GM21526 (cell line): ENCODE measurements around the gene NEURL1B.
"Not testable (repeated sequence)": the region's sequence is repeated elsewhere in the genome, so short reads cannot be mapped to it uniquely, and the experiment has no call there.

ENCODE experiments used
- ATAC-seq: cut with Tn5 transposase; IDR thresholded peaks from one replicate; pipeline ENCODE4 v1.9.1; 2021; ENCODE audit warnings: moderate library complexity; ENCODE audit not compliant: unreplicated experiment, low FRiP score

NEURL1B gene, protein sequence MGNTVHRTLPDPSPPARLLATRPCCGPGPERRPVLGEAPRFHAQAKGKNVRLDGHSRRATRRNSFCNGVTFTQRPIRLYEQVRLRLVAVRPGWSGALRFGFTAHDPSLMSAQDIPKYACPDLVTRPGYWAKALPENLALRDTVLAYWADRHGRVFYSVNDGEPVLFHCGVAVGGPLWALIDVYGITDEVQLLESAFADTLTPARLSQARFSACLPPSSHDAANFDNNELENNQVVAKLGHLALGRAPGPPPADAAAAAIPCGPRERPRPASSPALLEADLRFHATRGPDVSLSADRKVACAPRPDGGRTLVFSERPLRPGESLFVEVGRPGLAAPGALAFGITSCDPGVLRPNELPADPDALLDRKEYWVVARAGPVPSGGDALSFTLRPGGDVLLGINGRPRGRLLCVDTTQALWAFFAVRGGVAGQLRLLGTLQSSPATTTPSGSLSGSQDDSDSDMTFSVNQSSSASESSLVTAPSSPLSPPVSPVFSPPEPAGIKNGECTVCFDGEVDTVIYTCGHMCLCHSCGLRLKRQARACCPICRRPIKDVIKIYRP

DNA sequence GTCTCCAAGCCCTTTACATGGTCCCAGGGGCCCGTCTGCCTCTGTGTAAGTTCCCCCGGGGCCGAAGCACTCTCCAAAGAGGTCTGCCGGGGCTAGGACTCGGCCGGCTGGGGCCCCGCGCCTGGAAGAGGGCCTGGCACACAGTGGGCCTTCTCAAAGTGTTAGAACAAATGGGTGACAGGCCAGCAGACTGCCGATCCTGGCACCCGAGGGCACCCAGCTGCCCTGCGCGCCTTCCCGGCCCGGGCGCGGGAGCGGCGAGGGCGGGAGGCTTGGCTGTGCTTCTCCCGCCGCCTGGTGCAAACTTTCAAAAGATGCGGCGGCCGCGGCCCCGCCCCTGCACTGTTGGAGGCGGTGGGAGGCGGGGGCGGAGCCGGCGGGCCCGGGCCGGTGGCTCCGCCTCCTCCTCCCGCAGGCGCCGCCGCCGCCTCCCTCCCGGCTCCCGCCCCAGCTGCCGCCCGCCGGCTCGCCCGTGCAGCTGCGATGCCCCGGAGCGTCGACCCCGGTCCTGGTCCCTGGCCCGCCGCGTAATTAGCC lies at the start of gene NEURL1B:
TSS of gene NEURL1B (plus strand) at position 442 of the 537 bp plus-strand sequence. CDS start 144 bp downstream, outside the sequence.
- peak; percentile 62 for ATAC-seq

- no peak for ATAC-seq
Measured at GRCh38 chr5:172591636-172592035, 49.4 kb upstream of the NEURL1B start.

DNA sequence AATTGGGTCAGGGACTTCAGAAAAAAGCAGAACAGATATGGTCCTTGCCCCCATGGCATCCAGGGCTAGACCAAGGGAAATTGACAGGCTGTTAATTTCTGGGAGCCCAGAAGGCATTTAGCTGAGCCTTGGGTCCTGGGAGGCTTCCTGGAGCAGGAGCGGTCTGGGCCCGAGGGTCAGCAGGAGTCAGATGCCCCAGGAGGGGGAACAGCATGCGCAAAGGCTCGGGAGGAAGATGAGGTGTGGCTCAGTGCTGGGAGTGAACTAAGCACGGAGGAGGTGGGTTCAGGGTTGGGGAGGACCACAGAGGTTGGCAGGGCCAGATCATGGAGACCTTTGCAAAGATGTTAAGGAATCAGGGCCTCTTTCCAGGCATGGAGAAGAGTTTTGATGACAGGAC lies 48.2 kb upstream of the NEURL1B start:
- no peak for ATAC-seq

DNA sequence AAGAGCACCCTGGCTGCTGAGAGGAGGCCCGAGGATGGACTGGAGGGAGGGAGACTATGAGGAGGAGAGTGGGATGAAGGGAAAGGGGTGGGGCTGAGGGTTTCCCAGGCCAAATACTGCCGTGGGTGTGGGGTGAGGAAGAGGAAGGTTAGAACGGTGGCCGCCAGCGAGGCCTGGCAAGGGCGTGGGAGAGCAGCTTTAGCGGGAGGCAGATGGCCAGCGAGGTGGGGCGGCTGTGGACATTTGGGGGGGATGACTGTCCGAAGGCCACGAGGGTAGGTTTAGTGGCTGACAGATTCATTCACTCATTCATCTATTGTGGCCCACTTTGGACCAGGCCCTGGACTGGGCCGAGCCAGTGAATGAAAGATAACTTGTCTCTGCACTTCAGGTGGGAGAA lies 47.8 kb upstream of the NEURL1B start:
- no peak for ATAC-seq

DNA sequence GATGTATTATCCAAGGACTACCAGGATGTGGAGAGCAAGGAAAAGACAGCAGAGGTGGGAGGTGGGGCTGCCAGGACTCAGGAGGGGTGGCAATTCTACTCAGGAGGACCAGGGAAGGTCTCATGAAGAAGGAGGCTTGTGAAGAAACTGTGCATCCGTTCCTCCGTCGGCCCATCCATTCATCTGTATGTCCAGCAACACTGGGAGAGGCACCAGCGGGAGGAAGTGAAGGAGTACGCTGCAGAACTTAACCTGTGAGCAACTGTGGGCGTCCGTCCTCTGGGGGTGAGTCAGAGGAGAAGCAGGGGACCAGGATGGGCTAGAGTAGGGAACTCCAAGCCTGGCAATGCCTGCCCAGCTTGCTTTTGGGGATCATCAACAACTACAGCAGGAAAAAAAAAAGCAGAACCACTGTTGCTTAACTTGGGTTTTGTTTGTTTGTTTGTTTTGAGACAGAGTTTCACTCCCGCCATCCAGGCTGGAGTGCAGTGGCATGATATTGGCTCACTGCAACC lies 47.3 kb upstream of the NEURL1B start:
- no peak for ATAC-seq

DNA sequence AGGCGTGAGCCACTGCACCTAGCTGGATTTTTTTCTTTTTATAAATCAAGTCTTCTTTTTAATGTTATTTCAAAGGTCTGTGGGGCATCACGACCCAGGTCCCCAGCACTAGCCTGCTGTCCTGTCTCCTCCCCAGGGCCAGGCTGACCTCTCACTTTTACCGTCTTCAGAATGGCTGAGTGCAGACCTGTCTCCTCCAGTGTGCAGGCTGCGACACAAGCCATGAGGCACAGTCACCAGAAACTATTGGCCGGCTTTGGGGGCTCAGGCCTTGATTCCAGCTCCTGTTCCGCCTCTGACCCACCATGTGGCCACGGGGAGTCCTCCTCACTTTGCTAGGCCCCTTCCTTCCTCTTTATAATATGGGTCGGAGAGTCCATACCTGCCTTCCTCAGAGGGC lies 46.6 kb upstream of the NEURL1B start:
- ATAC-seq: no peak

DNA sequence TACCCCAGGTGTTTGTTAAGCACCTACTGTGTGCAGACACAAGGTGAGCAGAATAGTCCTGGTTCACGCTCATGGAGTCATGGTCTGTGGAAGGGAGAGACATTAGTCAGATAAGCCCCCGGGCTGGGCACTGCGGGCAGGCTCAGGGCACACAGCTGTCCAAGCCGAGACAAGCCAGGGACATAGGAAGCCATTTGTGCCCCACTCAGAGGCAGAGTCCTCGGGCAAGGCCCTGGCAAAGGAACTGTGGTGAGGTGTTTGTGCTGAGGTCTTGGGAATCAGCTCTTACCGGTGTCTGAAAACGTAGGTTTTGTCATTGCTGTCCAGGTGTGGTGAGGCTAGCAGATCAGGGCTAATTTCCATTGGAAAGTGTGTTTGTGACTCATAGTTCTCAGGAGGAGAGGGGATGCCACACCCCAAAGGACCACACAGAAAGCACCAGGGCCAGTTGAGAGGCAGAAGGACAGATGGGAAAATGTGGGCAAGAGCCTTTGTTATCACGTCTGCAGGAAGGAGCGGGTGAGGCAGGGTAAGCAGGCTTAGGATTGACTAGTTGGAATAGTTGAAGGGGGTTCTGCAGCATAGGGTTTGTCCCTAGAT lies 46.1 kb upstream of the NEURL1B start:
- no peak for ATAC-seq

GRCh38 chr5:172595596-172596455 lies 45.2 kb upstream of the NEURL1B start:
- no peak for ATAC-seq

DNA sequence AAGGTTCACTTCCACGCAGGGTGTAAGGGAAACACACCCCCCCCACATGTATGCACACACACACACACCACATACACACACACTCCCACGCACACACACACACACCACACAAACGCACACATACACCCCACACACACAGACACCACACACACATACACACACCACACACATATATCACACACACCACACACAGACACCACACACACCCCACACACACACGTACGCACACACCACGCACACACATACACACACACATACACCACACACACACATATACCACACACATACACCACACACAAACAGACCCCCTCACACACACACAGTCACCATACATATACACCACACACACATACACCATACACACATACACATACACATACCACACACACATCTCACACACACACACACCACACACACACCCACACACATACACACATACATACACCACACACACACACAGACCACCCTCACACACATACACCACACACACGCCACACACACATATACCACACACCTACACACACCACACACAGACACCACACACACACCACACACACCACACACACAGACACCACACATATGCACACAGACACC lies 44.3 kb upstream of the NEURL1B start:
- ATAC-seq: no peak

DNA sequence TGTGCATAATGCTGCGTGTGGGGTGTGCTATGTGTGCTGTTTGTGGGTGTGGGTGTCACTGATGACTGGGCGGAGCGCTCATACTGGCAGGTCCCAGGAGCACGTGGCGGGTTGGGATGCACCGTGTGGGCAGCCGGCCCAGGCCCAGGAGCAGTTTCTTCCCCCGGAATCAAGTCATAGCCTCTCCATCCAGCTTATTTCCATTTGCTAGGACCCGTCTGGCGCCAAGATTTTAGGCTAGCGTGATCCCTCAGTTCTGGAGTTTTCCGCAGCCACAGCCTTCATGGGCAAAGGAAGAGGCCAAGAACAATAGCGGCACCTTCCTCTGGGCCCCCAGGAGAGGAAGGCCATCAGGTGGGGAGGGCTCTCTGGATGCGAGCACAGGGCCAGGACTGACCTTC lies 43.3 kb upstream of the NEURL1B start:
- ATAC-seq: no peak

- ATAC-seq: no peak
Measured at GRCh38 chr5:172598251-172599203, 42.5 kb upstream of the NEURL1B start.

- no peak for ATAC-seq
Measured at GRCh38 chr5:172599204-172599567, 41.9 kb upstream of the NEURL1B start.

DNA sequence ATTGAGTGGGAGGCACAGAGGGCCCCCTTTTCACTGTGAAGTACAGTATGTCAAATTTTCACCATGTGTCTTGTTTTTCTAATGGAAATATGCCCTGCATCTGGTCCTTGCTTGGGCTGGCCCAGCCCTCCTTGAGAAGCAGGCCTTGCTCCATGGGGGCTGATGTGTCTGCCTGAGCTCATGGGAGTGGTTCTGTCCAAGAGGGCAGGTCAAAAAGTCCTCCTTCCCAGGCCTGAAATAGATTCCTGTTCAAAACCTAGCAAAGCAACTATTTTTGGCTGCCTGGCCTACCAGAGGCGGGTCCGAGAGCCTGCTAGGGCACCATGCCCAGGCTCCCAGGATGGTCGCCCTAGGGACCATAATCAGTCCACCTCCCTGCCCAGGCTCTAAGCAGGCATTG lies 40.5 kb upstream of the NEURL1B start:
- no peak for ATAC-seq

DNA sequence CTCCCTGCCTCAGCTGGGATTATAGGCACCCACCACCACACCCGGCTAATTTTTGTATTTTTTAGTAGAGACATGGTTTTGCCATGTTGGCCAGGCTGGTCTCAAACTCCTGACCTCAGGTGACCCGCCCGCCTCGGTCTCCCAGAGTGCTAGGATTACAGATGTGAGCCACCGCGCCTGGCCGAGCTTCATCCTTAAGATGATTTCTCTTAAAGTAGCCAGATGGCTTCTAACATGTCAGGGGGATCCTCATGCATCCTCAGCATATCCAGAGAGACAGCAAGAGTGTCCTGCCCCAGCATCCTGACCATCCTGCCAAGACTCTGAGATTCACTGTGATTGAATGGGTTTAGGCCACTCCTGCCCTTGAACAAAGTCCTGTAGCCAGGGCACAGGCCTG lies 39.5 kb upstream of the NEURL1B start:
- not testable (repeated sequence) for ATAC-seq

GRCh38 chr5:172602783-172603231 lies 38.3 kb upstream of the NEURL1B start:
- no peak for ATAC-seq

DNA sequence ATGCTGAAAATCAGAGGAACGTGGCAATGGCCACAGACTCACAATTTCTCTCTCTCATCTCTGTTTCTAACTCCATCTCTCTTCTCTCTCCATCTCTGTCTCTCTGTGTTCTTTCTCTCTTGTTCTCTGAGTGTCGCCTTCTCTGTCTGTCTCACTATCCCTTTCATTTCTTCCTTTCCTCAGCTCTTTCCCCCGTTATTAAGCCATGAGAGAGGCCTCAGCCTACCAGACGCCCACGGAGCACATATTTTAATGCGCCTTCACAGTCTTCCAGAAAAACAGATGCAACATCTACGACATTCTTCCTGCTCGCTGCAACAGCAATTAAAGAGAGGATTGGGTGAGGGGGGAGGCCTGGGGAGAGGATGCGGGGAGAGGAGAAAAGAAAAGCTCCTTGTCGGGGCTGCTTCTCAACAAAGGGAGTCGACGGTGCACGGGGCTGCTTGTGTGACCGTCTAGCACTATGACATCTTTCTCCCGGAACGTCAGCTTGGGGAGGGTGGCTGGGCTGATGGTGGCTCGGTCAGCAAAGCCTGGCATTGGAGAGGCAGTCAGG lies 37.7 kb upstream of the NEURL1B start:
- ATAC-seq: no peak

- ATAC-seq: no peak
Measured at GRCh38 chr5:172605466-172605865, 35.6 kb upstream of the NEURL1B start.

GRCh38 chr5:172606156-172606785 lies 34.8 kb upstream of the NEURL1B start:
- no peak for ATAC-seq
